Pancreas (tissue), 10 donors: Measurements from ENCODE around the gene TBKBP1. TPM values are rescaled to one million over a fixed set of nuclear protein-coding genes. Genes with fewer than 3 reads are reported as not detected.

ENCODE experiments used
- ATAC-seq, 4 donors: fragments of 200-7000 bp; cut with Tn5 transposase; one replicate each; pipeline versions ENCODE4 v1.8.0 to v1.9.1; 2020; ENCODE audit warnings: mild to moderate bottlenecking in 4 of 4, moderate library complexity in 4 of 4
- DNase-seq, 6 donors: peaks; one replicate each; pipeline ENCODE4 v3.0.0-alpha.2; 2020
- FAIRE-seq: peaks from 2 replicates; lab custom pipeline; 2012; peaks lifted over from hg19 to GRCh38; lab: Jason Lieb, UNC
- H3K27ac ChIP-seq, 4 donors: fragments of 200-600 bp; sonication (generic); 1 replicate in 3 of 4; 2 replicates in 1 of 4; pipeline versions ENCODE4 v1.5.0 to v1.8.0; 2020
- H3K27me3 ChIP-seq, 4 donors: fragments of 200-600 bp; one replicate each; pipeline ENCODE4 v1.8.0; 2021
- H3K36me3 ChIP-seq, 3 donors: fragments of 200-600 bp; sonication (generic) in 1 of 3; one replicate each; pipeline versions ENCODE4 v1.5.0 to v1.8.0; 2020 to 2021
- H3K4me1 ChIP-seq, 3 donors: fragments of 200-600 bp; one replicate each; pipeline ENCODE4 v1.8.0; 2021
- H3K4me3 ChIP-seq, 4 donors: fragments of 200-600 bp; sonication (generic) in 2 of 4; one replicate each; pipeline versions ENCODE4 v1.5.0 to v1.8.0; 2020 to 2021
- H3K9me3 ChIP-seq, 4 donors: fragments of 200-600 bp; one replicate each; pipeline ENCODE4 v1.8.0; 2021
- CTCF ChIP-seq, 4 donors: fragments of 200-600 bp; sonication (generic) in 3 of 4; IDR thresholded peaks; one replicate each; pipeline versions ENCODE4 v1.5.0 to v1.8.0; 2021; ENCODE audit warnings: antibody characterized with exemption in 4 of 4
- WGBS, 2 donors: extraction: QIAGEN DNeasy Blood & Tissue Kit; methylation state at CpG; one replicate each; pipeline ENCODE4 v1.1.7; 2013; 5-methylcytosine and 5-hydroxymethylcytosine counted together
- intact Hi-C, 3 donors: fragments of 100-400 bp; cut with DNase I; formaldehyde crosslinking; loops; one replicate each; pipeline versions ENCODE4 v1.11.1 to v1.14.2; 2022
- polyA plus RNA-seq, 2 donors: library from polyadenylated mRNA; stranded (reverse); fragments of 200-250 nt; gene quantifications; one replicate each; pipeline ENCODE4 v1.2.3, GENCODE V29; 2013
- total RNA-seq, 6 donors: library from RNA; stranded (reverse); fragmentation: NEBNext Ultra II Directional in 4 of 6; extraction: Animal tissue kit (Norgen Biotek cat#: 25700) in 4 of 6; gene quantifications; one replicate each; pipeline versions ENCODE4 v1.2.1 to v1.2.4, GENCODE V29; 2021 to 2023
- donor health status: healthy with polysubstance abuse.
- donor health status: DM: no; HTN: no; CAD: no; lungs with moderate emphysema.
- donor health status: DM: no; HTN: no; CAD: no.
- donor health status: control.
- donor health status: control.
- donor health status: Bipolar disorder and iron deficiency.
- donor health status: DM: yes; HTN: yes; CAD: no.
- donor health status: DM: no; HTN: no; CAD: no.
- donor health status: DM: no; HTN: no; CAD: no.
- donor health status: DM: yes; HTN: yes; CAD: no.

The TBKBP1 gene
- total and polyA plus RNA-seq, 8 donors = 4.7 to 21.2 (median 6.4) TPM

- TF ChIP-seq CTCF (IDR thresholded peaks at IDR 0.05) = no peak
- Histone ChIP-seq H3K27me3 (no peaks in the 10 kb centered on the region), H3K36me3 (peaks cover 3 to 10% (median 8%) of the 10 kb centered on the region in 3 donors), H3K4me1 (peaks cover 0 to 6% (median 0%) of the 10 kb centered on the region in 3 donors), H3K27ac (no peak overlapping the region), H3K4me3 (no peak overlapping the region), H3K9me3 (no peaks in the 10 kb centered on the region)
- FAIRE-seq = no peak
- intact Hi-C loops = no loop called here
- no peak for DNase-seq
- 46 to 49% methylated on average over 7 of the region's 7 CpGs for WGBS, 2 donors
- peak in 3 of 4 donors; percentile 23 to 47 (median 29) for ATAC-seq
Measured at GRCh38 chr17:47686664-47687327, 7.2 kb upstream of the TBKBP1 start.

- Histone ChIP-seq H3K9me3 (no peaks in the 10 kb centered on the region), H3K27ac (no peak overlapping the region), H3K27me3 (no peaks in the 10 kb centered on the region), H3K36me3 (peaks cover 0 to 5% (median 5%) of the 10 kb centered on the region in 3 donors), H3K4me1 (peaks cover 0 to 6% (median 0%) of the 10 kb centered on the region in 3 donors), H3K4me3 (no peak overlapping the region)
- no peak for ATAC-seq
- FAIRE-seq = no peak
- DNase-seq = no peak
- TF ChIP-seq CTCF (IDR thresholded peaks at IDR 0.05) = no peak
- intact Hi-C loops = no loop called here
Measured at GRCh38 chr17:47687328-47687690, 6.7 kb upstream of the TBKBP1 start.

- no peak for TF ChIP-seq CTCF (IDR thresholded peaks at IDR 0.05)
- DNase-seq (no peak), ATAC-seq (peak in 3 of 4 donors; percentile 42 to 67 (median 58)), FAIRE-seq (no peak)
- H3K27me3 ChIP-seq = no peaks in the 10 kb centered on the region
- H3K27ac ChIP-seq = no peak overlapping the region
- 75 to 97% methylated on average over 1 of the region's 1 CpG for WGBS, 2 donors
- H3K4me1 ChIP-seq = peaks cover 0 to 8% (median 0%) of the 10 kb centered on the region in 3 donors
- intact Hi-C loops = no loop called here
- H3K36me3 ChIP-seq = peaks cover 0 to under 1% (median under 1%) of the 10 kb centered on the region in 3 donors
- H3K4me3 ChIP-seq = no peak overlapping the region
- H3K9me3 ChIP-seq = no peaks in the 10 kb centered on the region
Measured at GRCh38 chr17:47687748-47688147, 6.2 kb upstream of the TBKBP1 start.

GRCh38 chr17:47690121-47690520, 3.8 kb upstream of the TBKBP1 start:
- Histone ChIP-seq H3K27me3 (no peaks in the 10 kb centered on the region), H3K36me3 (no peaks in the 10 kb centered on the region), H3K4me3 (no peak overlapping the region), H3K9me3 (no peaks in the 10 kb centered on the region), H3K4me1 (peaks cover 0 to 12% (median 0%) of the 10 kb centered on the region in 3 donors), H3K27ac (no peak overlapping the region)
- FAIRE-seq = no peak
- 60 to 64% methylated on average over 3 of the region's 3 CpGs for WGBS, 2 donors
- no peak for DNase-seq
- no peak for TF ChIP-seq CTCF (IDR thresholded peaks at IDR 0.05)
- no peak for ATAC-seq
- intact Hi-C loops = loop anchor here in 1 of 3 donors (10.0 kb wide), 1 partner anchor 115 kb away; no protein-coding TSS in a partner anchor
